HG03139 (cell line): Measurements from ENCODE around the gene DESI2.

Experiments used
- ATAC-seq: cut with Tn5 transposase; IDR thresholded peaks from one replicate; pipeline ENCODE4 v1.9.1; 2021; ENCODE audit not compliant: unreplicated experiment

DESI2 gene

DNA sequence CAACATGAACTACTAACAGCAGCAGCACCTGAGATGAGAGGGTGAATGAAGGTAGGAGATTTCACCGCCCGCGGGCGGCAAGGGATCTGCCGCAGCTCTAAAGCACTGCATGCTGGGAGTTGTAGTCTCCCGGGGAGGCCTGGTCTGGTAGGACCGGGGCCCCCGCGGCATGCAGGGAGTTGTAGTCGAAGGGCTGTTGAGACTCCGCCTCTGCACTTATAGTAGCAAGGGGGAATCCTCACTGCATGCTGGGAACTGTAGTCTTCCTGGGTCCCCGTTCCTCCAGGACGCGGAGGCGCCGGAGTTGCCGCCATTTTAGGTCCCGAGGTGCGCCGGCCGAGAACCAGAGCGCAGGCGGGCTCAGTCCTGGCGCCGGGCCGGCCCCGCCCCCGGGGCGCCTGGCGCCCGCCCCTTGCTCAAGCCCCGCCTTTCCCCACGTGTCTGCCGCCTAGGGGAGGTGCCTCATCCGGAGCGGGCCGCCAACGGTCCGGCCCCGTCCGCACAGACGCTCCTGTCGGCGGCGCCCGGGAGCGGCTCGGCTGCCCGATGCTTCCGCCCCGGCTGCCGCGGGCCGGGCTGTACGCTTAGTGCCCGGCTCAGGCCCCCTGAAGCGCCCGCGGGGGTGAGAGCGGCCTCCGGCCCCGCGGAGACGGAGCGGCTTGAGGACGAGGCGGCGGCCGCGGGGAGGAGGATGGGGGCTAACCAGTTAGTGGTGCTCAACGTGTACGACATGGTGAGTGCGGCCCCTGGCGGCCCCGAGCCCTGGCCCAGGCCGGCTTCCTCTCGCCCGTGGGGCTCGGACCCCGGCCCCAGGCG lies at the start of gene DESI2:
DESI2 (plus strand) TSS at position 504 of the 816 bp plus-strand sequence; CDS start at position 692, 188 bp downstream.
- peak; percentile 96 for ATAC-seq

DNA sequence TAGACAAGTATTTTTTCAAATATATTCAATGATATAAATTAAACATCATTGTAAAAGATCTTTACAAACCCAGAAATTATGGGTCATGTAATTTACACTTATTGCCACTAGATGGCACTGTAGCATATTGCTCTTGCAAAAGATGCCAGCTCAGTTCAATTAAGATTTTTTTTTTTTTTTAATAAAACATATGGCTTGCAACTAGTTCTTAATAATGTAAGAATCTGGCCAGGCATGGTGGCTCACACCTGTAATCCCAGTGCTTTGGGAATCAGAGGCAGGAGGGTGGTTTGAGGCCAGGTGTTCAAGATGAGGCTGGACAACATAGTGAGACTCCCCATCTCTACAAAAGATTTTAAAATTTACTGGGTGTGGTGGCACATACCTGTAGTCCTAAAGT lies 49.4 kb upstream of the DESI2 start:
- no peak for ATAC-seq

DNA sequence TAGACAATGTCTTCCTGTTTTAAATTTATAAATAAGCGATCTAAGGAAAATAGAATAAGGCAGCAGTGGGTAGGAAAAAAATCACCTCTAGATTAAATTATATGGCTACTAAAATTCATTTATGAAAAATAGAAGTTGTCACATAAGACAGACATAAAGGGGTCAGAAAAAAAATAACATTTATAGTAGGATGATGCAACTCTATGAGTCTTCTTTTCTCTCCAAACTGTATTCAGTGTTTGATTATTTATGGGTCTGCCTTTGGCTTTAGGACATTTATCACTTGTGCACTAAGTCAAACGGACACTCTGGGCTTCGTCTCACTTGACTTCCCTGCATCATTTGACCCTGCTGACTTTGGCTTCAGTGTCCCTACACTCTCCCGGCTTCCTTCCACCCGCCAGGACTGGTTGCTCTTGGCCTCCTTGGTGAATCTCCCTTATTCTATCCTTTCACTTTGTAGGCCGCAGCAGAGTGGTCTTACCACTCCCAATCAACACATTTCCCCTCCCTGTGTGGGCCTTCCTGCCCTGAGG lies 47.0 kb upstream of the DESI2 start:
- no peak for ATAC-seq

DNA sequence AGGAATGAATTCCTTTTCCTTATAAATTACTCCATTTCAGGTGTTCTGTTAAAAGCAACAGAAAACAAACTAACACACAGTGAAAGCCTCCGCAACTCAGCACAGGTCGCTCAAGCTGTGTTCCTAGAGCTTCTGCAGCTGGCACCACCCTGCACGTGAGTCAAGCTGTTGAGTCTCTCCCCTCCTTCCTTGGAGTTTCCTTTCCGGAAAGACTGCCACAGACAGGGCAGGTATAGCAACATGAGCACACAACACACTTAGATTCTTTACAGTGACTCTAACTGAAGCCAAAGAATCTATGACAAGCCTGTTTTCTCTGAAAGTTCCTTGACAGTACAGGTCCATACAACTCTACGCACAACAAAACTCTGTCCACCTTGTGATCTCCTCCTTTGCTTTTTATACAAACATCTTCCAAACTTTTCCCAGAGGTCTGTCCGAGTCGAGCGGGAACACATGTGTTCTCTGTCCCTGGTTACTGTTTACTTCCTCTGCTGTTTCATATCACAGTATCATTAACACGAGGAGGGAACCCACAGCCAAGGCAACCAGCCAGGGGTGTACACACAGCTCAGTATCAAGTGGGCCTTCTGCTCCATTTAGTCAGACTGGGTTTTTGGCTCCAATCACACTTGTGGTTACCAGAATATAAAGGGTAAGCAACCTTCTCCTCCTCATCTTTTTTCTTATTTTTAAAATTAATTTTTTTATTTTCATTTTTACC lies 38.7 kb upstream of the DESI2 start:
- ATAC-seq: no peak

DNA sequence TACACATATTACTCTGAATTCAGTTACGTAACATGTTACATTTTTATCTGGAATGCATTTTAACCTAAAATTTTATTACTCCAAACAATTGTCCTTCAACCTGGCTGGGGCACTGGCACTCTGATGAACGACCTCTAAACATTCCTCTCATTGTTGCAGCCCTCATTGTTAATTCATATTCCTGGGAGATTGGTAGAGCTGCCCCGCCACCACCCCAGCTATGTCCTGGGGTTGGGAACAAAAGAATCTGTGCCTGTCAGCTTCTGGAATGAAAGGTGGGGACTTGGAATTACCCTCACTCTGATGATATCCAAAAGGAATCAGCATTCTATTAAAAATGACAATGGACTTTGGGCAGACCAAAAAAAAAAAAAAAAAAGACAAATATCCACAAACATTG lies 38.0 kb upstream of the DESI2 start:
- no peak for ATAC-seq

DNA sequence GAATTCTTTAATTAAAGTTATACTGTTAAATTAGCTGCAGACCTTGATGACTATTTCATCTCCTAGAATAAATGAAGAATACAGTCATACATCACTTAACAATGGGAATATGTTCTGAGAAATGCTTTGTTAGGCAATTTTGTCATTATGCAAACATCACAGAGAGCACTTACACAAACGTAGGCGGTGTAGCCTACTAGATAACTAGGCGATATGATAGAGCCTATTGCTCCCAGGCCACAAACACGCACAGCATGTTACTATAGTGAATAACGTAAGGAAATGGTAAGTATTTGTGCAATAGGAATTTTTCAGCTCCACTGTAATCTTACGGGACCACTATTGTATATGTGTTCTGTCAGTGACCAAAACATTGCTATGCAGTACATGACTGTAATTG lies 37.6 kb upstream of the DESI2 start:
- ATAC-seq: no peak

DNA sequence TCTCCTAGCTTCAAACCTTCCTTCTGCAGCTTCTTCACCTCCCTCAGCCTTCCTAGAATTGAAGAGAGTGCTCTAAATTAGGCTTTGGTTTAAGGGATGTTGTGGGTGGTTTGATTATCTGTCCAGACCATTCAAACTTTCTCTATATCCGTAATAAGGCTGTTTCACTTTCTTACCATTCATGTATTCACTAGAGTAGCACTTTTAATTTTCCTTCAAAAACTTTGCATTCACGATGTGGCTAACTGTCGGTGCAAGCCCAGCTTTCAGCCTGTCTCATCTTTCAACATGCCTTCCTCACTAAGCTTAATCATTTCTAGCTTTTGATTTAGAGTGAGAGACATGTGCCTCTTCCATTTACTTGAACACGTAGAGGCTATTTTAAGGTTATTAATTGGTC lies 26.2 kb upstream of the DESI2 start:
- no peak for ATAC-seq

DNA sequence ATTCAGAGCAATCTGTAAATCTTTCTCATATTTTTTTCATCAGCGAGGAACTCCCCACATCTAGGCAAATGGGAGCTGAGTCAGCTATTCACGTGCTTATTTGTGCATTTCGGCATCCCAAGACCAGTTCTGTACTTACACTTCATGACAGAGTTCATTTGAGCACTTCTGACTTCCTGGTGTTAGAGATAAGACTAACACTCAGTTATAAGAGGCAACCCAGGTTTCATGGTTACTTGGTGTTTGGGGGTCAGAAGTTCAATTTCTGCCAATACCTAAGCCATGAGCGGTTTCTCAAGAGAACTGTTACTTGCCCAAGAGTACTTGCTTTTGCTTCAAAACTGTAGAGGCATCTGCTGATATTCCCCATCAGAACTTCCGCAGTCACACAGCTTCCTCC lies 24.1 kb upstream of the DESI2 start:
- ATAC-seq: no peak

DNA sequence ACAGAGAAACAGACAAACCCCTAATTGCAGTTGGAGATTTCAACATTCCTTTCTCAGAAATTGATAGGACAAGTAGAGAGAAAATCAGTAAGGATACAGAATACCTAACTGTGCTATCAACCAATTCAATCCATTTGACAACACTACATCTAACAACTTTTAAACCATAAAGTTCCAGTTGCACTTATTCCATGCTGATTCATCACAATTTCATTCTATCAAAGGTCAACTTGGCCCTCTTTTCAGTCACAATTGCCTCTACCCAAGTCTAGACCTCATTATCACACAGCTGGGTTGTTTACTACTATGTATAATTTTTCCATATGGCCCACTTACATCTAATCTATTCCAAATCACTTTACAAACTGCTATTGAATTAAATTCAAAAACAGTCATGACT lies 19.8 kb upstream of the DESI2 start:
- ATAC-seq: no peak

DNA sequence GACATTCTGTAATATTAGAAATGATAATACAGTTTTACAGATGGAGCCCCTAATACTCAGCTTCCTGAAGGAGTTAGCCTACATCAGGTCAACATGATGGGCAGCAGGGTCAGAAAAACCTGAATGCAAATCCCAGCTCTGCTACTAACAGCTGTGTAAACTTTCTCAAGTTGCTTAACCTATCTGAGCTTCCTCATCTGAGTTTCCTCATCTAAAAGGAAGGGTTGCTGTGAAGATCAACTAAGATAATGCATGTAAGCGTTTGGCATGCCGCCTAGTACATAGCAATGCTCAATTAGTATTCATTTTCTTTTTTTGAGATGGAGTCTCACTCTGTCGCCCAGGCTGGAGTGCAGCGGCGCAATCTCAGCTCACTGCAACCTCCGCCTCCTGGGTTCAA lies 18.4 kb upstream of the DESI2 start:
- ATAC-seq: no peak

DNA sequence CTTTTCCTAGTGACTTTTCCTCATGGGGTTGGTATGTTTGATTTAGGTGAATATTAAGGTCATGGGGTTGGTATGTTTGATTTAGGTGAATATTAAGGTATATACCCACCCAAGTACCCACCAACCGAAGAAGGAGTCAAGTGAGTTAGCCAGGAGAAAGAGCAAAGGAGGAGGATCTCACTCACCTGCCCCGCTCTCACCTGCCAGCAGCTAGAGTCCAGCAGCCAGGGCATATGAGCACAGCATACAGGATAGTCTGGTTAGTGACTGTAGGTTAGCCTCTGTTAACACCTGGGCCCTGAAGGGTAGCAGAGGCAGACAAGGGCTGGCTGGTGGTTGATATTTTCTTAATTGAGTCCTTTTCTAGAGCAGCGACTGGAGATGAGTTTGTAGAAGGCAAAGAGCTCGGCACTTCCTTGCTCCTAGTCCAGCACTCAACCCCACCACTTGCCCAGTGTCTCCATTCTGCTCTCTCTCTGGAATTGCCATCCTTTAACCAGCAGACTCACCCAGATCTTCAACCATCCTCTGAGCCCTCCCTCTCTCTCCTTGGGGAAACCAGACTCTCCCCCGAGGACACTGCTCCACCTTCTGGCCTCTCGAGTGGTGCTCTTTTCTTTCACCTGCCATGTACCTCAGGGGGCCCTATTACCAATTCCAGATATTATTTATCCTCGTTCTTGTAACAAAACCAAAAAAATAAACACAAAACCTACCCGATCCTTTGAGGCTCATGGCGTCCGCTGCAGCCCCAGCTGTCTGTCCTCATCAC lies 16.3 kb upstream of the DESI2 start:
- ATAC-seq: no peak

DNA sequence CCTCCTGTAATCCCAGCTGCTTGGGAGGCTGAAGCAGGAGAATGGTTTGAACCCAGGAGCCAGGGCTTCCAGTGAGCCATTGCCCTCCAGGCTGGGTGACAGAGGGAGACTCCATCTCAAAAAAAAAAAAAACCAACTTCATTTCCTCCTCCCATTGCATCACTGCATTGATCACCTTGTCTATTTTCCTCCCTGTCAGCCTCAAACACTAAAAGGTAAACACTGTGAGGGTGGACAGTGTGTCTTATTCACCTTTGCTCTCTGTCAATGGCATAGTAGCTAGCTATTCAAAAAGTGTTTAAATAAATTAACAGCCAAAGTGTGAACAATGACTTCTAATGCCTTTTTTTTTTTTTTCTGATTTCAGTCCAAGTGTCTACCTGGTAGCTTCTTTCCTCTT lies 13.4 kb upstream of the DESI2 start:
- ATAC-seq: no peak

DNA sequence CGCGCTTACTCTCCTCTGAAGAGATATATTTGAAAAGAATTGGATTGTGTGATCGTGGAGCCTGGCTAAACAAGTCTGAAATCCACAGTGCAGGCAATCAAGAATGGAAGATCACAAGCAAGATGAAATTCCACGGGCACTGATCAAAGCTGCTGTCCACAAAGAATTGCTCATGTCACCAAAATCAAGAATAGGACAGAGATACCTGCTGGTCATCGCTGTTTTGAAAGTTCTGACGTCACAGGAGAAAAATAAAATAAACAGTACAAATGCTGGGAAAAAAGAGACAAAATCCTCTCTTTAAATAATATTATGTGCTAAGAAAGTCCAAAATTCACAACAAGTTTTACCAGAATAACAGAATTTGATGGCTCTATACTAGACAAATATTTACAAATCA lies 12.0 kb upstream of the DESI2 start:
- no peak for ATAC-seq

DNA sequence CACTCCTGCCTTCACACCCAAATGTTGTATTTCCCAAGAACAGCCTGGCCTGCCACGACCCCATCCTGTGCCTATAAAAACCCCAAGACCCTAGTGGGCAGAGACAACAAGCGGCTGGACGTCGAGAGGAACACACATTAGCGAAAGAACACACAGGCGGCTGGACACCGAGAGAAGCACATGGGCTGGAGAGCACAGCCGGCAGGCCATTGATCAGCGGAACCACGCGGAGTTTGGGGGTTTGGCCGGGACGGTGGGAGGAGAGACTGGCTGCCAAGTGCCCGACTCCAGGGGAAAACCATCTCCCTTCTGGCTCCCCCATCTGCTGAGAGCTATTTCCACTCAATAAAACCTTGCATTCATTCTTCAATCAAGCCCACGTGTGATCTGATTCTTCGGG lies 10.4 kb upstream of the DESI2 start:
- no peak for ATAC-seq

DNA sequence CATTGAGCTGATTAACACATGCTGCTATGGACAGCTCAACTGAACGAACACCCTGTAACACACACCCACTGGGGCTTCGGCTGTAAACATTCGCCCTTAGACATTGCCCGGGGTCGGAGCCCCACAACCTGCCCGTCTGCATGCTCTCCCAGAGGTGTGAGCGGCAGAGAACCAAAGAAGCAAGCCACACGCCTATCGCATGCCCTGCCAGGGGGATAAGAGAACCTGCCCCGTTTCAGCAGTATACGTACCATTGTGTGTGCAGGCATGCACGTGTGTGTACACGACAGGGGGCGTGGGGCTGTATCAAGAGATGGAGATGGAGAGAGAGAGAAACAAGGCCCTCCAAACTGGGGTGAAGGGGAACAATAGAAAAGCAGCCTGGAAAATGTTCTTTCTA lies 9.9 kb upstream of the DESI2 start:
- ATAC-seq: no peak

DNA sequence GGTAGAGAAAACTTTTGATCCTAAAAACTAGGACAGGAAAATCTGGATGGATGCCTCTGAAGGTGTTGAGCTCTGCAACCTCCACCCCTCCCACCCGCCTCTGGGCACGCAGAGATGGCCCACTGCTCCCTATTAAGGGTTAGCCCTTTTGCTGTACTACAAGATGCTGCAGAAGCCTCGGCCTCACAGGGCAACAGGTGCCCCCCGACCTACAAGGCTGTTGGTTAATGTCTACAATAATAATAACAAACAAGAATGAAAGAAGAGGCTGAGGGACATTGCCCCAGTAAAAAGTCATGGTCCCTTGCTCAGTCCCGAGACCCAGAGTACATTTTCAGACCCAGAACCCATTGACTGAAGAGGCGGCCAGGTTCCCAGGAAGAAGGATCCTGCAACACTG lies 7.5 kb upstream of the DESI2 start:
- ATAC-seq: no peak

DNA sequence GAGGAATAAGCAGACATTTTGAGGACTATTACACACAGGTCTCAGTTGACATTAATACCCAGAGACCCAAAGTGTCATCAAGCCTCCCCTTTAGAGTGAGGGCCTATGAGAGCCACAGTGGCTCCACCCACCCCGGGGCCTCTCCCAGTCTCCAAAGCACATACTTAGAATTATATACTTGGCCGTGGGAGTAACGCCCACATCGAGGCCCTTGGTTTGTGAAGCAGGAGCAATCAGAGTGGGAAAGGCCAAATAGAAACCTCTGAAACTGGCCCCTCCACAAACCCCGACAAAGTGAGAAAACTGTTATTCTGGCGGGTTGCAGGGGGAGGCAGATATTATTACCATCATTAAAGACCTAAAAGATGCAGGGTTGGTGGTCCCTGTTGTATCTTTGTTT lies 7.0 kb upstream of the DESI2 start:
- no peak for ATAC-seq

DNA sequence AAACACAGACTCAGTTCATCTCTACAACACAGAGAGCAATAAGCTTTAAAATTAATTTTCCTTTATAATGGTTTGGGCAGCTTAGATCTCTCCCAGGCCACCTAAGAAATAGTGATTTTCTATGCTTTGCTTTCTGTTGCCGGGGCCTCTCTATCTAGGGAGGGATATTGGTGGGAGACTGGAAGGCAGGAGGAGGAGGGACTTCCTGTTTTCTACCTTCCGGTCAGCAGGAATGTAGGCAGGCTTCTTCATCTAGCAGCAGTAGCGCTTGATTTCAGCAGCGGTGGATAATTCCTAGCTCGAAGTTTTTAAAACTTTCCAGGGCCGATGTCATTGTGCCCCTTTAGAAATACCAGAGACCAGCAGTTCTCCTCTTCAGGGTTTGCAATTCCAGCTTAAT lies 5.1 kb upstream of the DESI2 start:
- no peak for ATAC-seq

DNA sequence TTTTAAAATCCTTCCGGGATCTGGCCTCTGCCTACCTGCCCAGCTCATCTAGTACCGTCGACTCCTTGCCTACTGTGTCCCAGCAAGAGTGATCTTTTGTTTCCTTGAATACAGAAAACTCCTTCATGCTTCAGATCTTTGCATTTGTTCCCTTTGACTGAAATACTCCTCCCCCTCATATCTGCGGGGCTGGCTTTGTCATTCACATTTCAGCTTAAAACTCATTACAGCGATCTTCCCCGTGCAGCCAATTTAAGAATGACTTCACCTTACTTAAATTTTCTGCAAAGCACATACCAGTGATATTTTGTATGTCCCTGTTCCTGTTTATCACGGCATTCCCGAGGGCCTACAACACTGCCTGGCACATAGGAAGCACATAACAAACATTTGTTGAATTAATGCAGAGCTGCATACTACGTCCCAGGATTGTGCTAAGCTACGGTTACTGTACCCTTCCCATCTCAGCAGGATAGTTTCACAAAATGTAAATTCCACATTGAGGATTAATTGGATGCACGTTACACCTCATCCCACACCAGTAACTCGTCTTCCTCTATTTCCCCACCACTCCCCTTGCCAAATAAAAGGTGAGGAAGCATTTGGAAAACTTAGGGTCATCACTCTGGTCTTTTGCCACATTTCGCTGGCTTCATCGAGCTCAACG lies 837 bp upstream of the DESI2 start:
- ATAC-seq: no peak

DNA sequence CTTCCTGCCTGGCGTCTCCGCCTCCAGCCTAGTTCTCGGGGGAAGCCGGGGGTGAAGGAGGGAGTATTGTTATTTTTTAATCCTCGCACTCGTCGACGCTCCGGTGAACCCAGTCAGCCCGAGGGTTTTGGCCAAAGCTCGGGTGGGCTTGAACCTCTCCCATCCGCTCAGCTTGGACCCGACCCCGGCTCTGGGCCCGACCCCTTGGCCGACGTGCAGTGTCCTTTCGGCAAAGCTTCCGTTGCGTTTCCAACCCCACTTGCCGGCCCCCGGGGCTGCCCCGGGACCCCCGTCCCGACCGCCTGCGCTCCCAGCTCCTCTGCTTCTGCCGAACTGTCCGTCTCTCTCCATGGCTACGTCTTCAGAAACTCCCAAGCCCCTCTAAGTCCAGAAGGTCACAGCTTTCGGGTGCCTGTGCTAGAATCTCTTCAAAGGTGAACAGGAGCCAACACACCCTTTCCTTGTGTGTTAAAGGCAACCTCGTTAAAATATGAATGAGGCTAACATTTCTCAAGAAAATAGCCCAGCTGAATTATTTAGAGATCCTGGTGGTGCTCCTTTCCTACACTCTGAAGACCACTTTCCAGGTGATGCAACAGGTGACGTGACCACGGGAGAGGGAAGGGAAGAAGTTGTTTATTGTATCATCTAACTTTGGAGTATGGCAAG lies 647 bp downstream of the DESI2 start:
- ATAC-seq: no peak
